AG09319 (cell line): ENCODE data around the gene ASMT.
"Not testable (repeated sequence)": the region's sequence is repeated elsewhere in the genome, so short reads cannot be mapped to it uniquely, and the experiment has no call there.

Experiments
- DNase-seq: peaks from one replicate; pipeline ENCODE4 v3.0.0-alpha.2; 2010; ENCODE audit warnings: low read depth; ENCODE audit errors: extremely low read depth
- CTCF ChIP-seq: IDR thresholded peaks from 2 replicates; pipeline ENCODE4 v1.5.1; 2011; ENCODE audit warnings: low read depth, mild to moderate bottlenecking, inconsistent platforms, low read length, moderate library complexity

The ASMT gene

GRCh38 chrX:1681439-1681838, 66.6 kb downstream of the ASMT start:
- DNase-seq: no peak
- no peak for TF ChIP-seq CTCF

- DNase-seq: not testable (repeated sequence)
Measured at GRCh38 chrX:1681856-1682255, 67.0 kb downstream of the ASMT start.

GRCh38 chrX:1682501-1682900, 67.6 kb downstream of the ASMT start:
- DNase-seq: not testable (repeated sequence)

GRCh38 chrX:1684883-1685282, 70.0 kb downstream of the ASMT start:
- DNase-seq: not testable (repeated sequence)

GRCh38 chrX:1685444-1685880, 70.6 kb downstream of the ASMT start:
- not testable (repeated sequence) for DNase-seq

- TF ChIP-seq CTCF: no peak
- DNase-seq: no peak
Measured at GRCh38 chrX:1686642-1687041, 71.8 kb downstream of the ASMT start.
